Measurements from ENCODE around the gene PHACTR3. TPM values are rescaled to one million over a fixed set of nuclear protein-coding genes. Genes with fewer than 3 reads are reported as not detected.

PHACTR3 gene
- total RNA-seq, 1 donor from 2014 or later, result 0.06 TPM

- DNase-seq (ENCODE audit: low read depth), result no peak
- TF ChIP-seq CTCF (conservative IDR thresholded peaks at IDR 0.05; ENCODE audit: low read depth, low read length), result no peak
- no peak overlapping the region for H3K4me3 ChIP-seq (ENCODE audit: low read depth, low read length)
Measured at GRCh38 chr20:59832406-59833363, 228.3 kb downstream of the PHACTR3 start.

- no peak overlapping the region for H3K4me3 ChIP-seq (ENCODE audit: low read depth, low read length)
- no peak for DNase-seq (ENCODE audit: low read depth)
- no peak for TF ChIP-seq CTCF (conservative IDR thresholded peaks at IDR 0.05; ENCODE audit: low read depth, low read length)
Measured at GRCh38 chr20:59835057-59835447, 230.7 kb downstream of the PHACTR3 start.

GRCh38 chr20:59835448-59836395 is 231.4 kb downstream of the PHACTR3 start:
- DNase-seq (ENCODE audit: low read depth), result no peak
- no peak for TF ChIP-seq CTCF (conservative IDR thresholded peaks at IDR 0.05; ENCODE audit: low read depth, low read length)
- H3K4me3 ChIP-seq (ENCODE audit: low read depth, low read length), result no peak overlapping the region

- H3K4me3 ChIP-seq (ENCODE audit: low read depth, low read length), result no peak overlapping the region
- no peak for DNase-seq (ENCODE audit: low read depth)
Measured at GRCh38 chr20:59836767-59837166, 232.4 kb downstream of the PHACTR3 start.

DNA sequence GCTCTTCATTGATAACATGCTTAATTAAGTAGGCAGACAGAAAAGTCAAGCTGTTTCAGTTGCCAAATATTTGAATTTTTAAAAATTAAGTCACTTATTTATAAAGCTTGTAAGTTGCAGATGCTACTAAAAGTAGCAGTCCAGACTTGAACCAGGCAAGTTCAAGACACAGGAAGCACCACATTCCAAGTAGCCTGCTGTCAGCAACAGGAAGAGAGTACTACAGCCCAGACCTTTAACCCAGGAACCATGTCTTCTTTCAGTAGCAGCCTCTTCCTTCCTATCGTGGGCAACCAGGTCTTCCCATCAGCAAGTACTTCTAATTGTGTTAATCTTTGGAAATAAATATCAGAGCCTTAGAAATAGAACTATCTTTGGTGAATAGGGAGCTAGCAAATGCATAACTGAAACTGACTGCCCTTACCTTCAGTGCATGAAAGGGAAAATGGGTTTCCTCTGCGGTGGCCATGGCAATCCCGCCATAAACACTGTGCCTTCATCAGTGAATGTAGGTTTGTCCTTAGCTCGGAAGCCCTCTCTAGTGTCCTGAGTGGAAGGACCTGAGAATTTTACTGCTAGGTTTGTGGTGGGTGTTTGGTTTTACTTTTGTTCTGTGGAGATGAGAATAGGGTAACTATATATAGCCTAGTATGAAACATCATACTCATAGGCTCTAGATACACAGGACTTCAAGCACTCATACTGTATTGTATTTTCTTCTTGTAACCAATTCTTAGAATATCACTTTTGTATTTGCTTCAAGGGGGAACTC is 233.5 kb downstream of the PHACTR3 start:
- H3K4me3 ChIP-seq (ENCODE audit: low read depth, low read length), result no peak overlapping the region
- TF ChIP-seq CTCF (conservative IDR thresholded peaks at IDR 0.05; ENCODE audit: low read depth, low read length), result no peak
- no peak for DNase-seq (ENCODE audit: low read depth)

More at GRCh38 chr20:59836767-59837166, 232.4 kb downstream of the PHACTR3 start:
- TF ChIP-seq CTCF (conservative IDR thresholded peaks at IDR 0.05; ENCODE audit: low read depth, low read length), result no peak

DNA sequence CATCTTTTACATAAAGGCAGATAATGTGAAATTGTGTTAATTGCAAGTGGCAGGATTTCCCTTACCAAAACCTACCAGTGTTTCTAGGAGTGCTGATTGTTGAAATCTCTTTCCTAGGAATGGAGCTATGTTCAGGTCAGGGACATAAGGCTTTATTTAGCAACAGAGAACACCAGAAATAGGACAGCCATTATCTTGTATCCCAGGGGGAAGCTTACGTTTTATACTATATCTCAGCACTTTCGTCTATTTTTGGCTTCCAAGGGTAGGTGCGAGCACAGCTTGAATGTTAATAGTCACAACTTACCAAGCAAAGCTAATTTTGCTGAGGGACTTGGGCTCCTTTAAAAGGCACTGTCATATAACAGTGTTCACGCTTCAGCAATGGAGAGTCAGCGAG is 235.1 kb downstream of the PHACTR3 start:
- H3K4me3 ChIP-seq (ENCODE audit: low read depth, low read length), result no peak overlapping the region
- no peak for DNase-seq (ENCODE audit: low read depth)
- TF ChIP-seq CTCF (conservative IDR thresholded peaks at IDR 0.05; ENCODE audit: low read depth, low read length), result no peak
